Stomach (tissue), 4 donors: ENCODE measurements around the gene RHBDF1.

ENCODE experiments used
- CTCF ChIP-seq, 7 experiments: fragments of 450-650 bp in 4 of 7; fragments of 200-600 bp in 3 of 7; sonication (generic) in 3 of 7; IDR thresholded peaks; one replicate each; pipeline ENCODE4 v1.5.1; 2016 to 2019; ENCODE audit warnings: antibody characterized with exemption in 7 of 7, control low read depth in 2 of 7, mild to moderate bottlenecking in 1 of 7
- EP300 ChIP-seq: sonication (generic); formaldehyde crosslinking; IDR thresholded peaks from one replicate; pipeline ENCODE4 v1.6.1; 2017; ENCODE audit warnings: antibody characterized with exemption
- POLR2A ChIP-seq, 4 donors: fragments of 450-650 bp; IDR thresholded peaks; one replicate each; pipeline ENCODE4 v1.6.1; 2016; ENCODE audit warnings: antibody characterized with exemption in 4 of 4, control low read depth in 2 of 4, mild to moderate bottlenecking in 1 of 4, moderate library complexity in 1 of 4
- POLR2AphosphoS5 ChIP-seq, 3 donors: sonication (generic); formaldehyde crosslinking; IDR thresholded peaks; one replicate each; pipeline ENCODE4 v1.6.1; 2016; ENCODE audit warnings: antibody characterized with exemption in 3 of 3

- TF ChIP-seq CTCF (IDR thresholded peaks at IDR 0.05) (no peak), POLR2A (IDR thresholded peaks at IDR 0.05) (no peak), POLR2AphosphoS5 (IDR thresholded peaks at IDR 0.05) (no peak), EP300 (no peak)
Measured at GRCh38 chr16:78444-79150, 6.2 kb upstream of the RHBDF1 start.
